Measurements from ENCODE around the gene WRAP73. TPM values are rescaled to one million over a fixed set of nuclear protein-coding genes. Genes with fewer than 3 reads are reported as not detected.
A peak's percentile ranks its signal among the peaks of the same experiment; 100 is the strongest.

The WRAP73 gene
- total RNA-seq, 1 experiment from 2014 or later = 51.4 TPM

- intact Hi-C loops (cut with micrococcal nuclease) = loop anchor here (1.0 kb wide), 1 partner anchor 22 kb away; no protein-coding TSS in a partner anchor
- Histone ChIP-seq H3K4me3 (replicated peaks in 1 of 2; ENCODE audit: low read depth in 1 of 2, low read length in 2 of 2) (peak overlapping the region; percentile 58 to 72), H3K9me3 (ENCODE audit: control insufficient read depth in 1 of 2, insufficient read depth in 1 of 2, low read depth in 1 of 2, low read length in 2 of 2) (no peaks in the 10 kb centered on the region), H2AFZ (ENCODE audit: low read depth, low read length, poor library complexity, severe bottlenecking) (no peak overlapping the region), H4K20me1 (ENCODE audit: insufficient read depth) (no peaks in the 10 kb centered on the region), H3K4me1 (ENCODE audit: control insufficient read depth in 1 of 2, insufficient read depth in 2 of 2, low read length in 2 of 2) (peaks cover 39 to 51% of the 10 kb centered on the region in 2 experiments), H3K79me2 (ENCODE audit: insufficient read depth, low read length) (no peaks in the 10 kb centered on the region), H3K4me2 (ENCODE audit: low read length) (peak overlapping the region; percentile 98), H3K27ac (ENCODE audit: low read depth, low read length) (peak overlapping the region; percentile 62; the same call in 1 of the 2 replicates), H3K27me3 (ENCODE audit: insufficient read depth, low read length) (no peaks in the 10 kb centered on the region), H3K9me2 (ENCODE audit: insufficient read depth) (no peaks in the 10 kb centered on the region), H3K9ac (ENCODE audit: low read length) (peak overlapping the region; percentile 73), H3K36me3 (ENCODE audit: control insufficient read depth in 1 of 2, insufficient read depth in 2 of 2, low read length in 2 of 2) (no peaks in the 10 kb centered on the region)
- CTCF ChIA-PET = no interaction called here
- no peak for DNase-seq (ENCODE audit: low read depth, low spot score)
- RAD21 ChIA-PET (ENCODE audit: low non-redundant PET in 1 of 2, low total read pairs in 2 of 2, uncharacterized antibody in 2 of 2, unreplicated experiment in 2 of 2) = no interaction called here
- ATAC-seq = peak; percentile 9
- POLR2A ChIA-PET = no interaction called here
- TF ChIP-seq EZH2phosphoT487 (IDR thresholded peaks at IDR 0.05; ENCODE audit: borderline replicate concordance) (no peak), POLR2A (IDR thresholded peaks at IDR 0.05; ENCODE audit: borderline replicate concordance, extremely low read depth, insufficient read depth, insufficient read length) (no peak), EZH2 (IDR thresholded peaks at IDR 0.05) (no peak), ZBTB33 (IDR thresholded peaks at IDR 0.05; ENCODE audit: extremely low read depth, insufficient replicate concordance, low read length) (no peak), CEBPB (IDR thresholded peaks at IDR 0.05; ENCODE audit: low read depth) (no peak), EGR1 (IDR thresholded peaks at IDR 0.05; ENCODE audit: low read depth) (no peak), RAD21 (IDR thresholded peaks at IDR 0.05; ENCODE audit: low read depth) (no peak), ELF1 (IDR thresholded peaks at IDR 0.05; ENCODE audit: borderline replicate concordance, low read depth) (no peak), SIN3A (IDR thresholded peaks at IDR 0.05; ENCODE audit: low read depth) (no peak), FOSL1 (IDR thresholded peaks at IDR 0.05; ENCODE audit: low read depth) (no peak), REST (IDR thresholded peaks at IDR 0.05; ENCODE audit: low read depth) (no peak), POLR2AphosphoS5 (IDR thresholded peaks at IDR 0.05; ENCODE audit: low read depth, low read length) (no peak)
- no TSS peak for BruUV-seq (replicated peaks)
Measured at GRCh38 chr1:3610527-3611169, 39.3 kb downstream of the WRAP73 start.
